ENCODE data around the gene HMGN1.

The HMGN1 gene

DNA sequence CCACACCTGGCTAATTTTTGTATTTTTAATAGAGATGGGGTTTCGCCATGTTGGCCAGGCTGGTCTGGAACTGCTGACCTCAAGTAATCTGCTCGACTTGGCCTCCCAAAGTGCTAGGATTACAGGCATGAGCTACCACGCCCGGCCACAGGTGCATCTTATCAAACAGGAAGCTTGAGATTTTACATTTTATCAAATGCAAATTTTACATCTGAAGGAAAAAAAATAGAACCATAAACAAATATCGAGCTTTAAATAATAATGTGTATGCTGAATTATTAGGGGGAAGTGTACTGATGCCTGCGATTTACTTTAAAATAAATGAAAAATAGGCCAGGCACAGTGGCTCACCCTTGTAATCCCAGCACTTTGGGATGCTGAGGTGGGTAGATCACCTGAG, 18.9 kb downstream of the HMGN1 start:
- DNase-seq (ENCODE audit: low read depth) = no peak

DNA sequence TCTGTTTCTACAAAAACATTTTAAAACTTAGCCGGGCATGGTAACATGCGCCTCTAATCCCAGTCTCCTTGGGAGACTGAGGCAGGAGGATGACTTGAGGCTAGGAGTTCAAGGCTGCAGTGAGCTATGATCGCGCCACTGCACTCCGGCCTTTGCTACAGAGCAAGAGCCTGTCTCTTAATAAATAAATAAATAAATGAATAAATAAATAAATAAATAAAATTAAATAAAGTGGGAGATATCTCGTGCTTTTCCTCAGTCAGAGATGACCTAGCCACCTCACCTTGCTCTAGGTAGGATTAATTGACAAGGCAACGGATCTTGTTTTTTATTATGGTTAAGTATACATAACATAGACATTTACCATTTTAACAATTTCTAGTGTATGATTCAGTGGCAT, 21.2 kb downstream of the HMGN1 start:
- DNase-seq (ENCODE audit: low read depth) = no peak

DNA sequence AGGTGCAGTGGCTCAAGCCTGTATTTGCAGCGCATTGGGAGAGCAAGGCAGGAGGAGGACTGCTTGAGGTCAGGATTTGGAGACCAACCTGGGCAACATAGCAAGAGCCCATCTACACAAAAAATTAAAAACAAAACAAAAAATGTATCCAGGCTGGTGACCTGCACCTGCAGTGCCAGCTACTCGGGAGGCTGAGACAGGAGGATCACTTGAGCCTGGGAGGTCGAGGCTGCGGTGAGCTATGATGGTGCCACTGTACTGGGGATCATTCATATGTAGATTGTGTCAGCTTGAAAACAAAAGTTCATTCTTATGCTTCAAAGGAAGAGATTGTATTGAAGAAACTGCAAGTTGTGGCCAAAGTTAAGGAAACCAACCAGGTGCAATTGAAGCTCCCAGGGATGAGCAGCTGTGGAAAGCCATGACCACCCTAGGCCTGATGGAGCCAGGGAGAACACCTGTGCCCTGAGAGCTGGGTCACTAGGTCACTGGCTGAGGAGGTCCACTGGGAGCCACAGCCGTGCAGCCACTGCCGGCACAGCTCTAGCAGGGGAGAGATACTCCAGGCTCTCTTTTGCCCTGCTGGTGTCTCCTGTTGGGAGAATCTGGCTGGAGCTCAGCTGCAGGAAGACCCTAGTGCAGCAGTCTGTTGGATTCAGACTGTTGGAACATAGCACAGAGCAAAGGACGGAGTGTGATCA, 22.1 kb downstream of the HMGN1 start:
- DNase-seq (ENCODE audit: low read depth) = no peak

DNA sequence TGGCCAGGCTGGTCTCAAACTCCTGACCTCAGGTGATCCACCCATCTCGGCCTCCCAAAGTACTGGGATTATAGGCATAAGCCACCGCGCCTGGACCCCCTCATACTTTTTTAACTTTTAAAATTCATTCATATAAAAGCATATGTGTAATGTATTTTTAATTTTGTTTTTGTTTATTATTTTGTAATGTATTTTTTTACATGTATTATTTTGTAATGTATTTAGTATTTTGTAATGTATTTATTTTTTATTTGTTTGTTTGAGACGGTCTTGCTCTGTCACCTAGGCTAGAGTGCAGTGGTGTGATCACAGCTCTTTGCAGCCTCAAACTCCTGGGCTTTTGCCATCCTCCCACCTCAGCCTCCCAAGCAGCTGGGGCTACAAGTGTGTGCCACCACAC, 23.4 kb downstream of the HMGN1 start:
- no peak for DNase-seq (ENCODE audit: low read depth)

DNA sequence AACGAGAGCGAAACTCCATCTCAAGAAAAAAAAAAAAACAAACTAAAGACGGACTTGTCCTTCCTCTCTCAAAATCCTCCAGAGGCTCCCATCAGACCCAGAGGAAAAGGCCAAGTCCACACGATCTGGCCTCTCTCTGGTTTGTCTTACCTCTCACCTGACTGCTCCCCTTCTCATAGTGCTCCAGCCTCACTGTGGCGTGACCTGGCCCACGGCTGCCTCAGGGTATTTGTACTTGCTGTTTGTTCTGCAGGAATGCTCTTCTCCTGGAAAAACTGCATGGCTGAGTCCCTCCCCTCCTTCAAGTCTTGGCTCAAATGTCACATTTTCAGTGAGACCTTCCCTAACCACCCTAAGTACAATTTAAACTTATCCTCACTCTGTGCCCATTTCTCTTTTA, 27.5 kb downstream of the HMGN1 start:
- no peak for DNase-seq (ENCODE audit: low read depth)

DNA sequence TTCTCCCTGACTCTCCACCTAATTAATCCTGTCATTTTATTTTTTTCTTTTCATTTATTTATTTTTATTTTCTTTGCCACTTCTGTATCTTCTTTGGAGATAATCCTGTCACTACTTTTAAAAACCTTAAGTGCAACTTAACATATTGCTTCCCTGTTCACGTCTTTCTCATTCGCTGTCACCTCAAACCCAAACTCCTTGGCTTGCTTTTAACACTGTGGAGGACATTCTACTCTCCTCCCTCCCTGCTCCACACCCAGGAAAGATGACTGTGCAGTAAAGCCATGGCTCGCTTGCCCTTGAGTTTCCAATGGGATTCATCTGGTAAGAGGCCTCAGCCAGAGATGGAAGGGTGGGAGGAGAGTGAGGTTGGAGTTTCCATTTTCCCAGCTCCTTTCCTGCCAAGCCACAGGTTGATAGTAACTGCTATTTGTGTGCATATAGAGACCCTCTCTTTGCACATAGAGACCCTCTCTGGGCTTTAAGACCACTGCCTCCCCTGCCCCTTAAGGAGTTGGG, 29.0 kb downstream of the HMGN1 start:
- no peak for DNase-seq (ENCODE audit: low read depth)

DNA sequence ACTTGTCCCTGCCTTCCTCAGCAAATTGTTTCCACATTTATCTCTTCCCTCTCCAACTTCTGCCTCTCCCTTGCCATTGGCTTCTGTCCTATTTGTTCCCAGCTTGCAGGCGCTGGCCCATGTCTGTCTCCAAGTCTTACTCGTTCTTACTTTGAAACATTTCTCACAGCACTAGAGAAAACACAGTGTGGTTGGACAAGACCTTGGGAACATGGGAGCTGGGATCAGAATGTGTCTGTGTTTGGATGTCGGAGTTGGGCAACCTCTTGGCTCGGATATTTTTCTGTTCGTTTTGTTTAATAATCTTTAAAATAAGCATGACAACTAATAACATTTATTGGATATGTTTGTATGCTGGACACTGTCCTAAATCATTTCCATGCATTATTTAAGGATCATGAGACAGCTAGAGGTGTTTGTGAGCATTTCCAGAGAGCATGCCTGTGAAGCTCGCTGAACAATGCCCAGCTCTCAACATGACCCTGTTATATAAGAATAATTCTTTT, 29.6 kb downstream of the HMGN1 start:
- DNase-seq (ENCODE audit: low read depth) = no peak

DNA sequence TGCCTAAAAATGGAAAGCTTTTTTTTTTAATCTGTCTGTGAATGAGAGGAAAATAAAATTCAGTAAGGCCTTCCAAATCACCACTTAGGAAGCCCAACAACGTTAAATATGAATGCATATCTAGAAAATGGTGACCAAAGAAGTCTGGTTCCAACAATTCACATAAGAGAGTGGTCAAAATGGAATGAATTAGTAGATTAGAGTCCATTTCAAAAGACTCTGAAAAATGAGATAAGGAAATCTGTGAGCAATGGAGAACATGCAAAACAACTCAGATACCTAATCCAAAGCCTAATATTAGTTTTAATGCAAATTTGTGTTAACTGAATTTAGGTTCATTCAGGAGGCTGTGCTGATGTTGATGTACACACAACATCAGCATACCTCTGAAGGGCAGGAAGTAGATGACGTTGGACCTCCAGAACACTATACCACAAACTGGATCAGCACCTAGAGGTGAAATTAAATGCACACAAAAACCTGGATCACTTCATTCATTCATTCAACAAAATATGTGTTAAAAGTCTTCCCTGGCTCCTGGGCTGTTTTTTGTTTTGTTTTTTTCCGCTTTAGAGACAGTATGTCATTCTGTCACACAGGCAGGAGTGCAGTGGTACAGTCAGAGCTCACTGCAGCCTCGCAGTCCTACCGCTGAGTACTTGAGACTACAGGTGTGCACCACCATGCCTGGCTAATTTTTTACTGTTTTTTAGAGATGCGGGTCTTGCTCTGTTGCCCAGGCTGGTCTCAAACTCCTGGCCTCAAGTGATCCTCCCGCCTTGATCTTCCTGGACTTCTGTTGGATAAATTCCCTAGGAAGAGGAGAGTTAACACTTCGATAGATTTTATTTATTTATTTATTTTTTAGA, 30.6 kb downstream of the HMGN1 start:
- DNase-seq (ENCODE audit: low read depth) = no peak

DNA sequence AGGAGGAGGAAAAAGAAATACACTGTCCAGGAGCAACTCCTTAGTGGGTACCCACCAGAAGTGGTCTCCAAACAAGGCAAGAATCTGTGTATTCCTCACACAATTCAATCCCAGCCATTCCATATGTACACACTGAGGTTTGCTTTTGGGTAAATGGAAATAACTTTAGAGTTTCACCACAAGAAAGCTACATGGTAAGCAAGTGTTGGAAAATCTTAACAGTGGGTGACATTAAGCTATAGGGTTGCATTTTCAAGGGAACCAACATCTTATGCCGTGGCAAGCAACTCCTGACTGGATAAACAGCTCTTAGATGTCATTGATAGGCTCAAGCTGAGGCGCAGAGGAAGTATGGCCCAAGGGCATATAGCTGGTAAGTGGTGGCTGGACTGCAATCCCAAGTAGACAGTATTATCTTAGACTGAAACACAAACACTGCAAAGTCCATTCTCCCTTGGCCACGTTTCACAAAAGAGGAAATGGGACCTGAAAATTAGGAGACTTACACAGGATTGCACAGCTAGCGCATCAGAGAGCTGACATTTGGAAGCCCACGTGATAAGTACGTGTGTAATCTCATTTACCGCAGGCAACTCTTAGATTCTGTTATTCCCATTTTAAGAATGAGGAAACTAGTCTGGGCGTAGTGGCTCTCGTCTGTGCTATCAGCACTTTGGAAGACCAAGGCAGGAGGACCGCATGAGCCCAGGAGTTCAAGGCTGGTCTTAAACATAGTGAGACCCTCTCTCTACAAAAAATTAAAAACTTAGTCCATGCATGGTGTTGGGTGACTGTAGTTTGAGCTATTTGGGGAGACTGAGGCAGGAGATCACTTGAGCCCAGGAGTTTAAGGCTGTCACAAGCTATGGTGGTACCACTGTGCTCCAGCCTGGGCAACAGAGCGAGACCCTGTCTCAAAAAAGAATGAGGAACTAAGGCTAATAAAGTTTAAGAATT, 31.5 kb downstream of the HMGN1 start:
- DNase-seq (ENCODE audit: low read depth) = no peak

DNA sequence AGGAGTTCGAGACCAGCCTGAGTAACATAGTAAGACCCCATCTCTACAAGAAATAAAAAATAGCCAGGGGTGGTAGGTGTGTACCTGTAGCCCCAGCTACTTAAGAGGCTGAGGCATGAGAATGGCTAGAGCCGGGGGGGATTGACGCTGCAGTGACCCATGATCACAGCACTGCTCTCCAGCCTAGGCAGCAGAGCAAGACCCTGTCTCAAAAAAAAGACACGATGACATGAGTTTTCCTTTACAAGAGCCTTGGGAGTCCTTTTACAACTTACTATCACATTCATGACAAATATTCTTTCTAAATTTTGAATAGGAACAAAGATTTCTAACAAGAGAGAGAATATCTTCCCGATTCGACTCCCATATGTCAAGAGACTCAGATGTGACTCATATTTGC, 32.2 kb downstream of the HMGN1 start:
- no peak for DNase-seq (ENCODE audit: low read depth)

DNA sequence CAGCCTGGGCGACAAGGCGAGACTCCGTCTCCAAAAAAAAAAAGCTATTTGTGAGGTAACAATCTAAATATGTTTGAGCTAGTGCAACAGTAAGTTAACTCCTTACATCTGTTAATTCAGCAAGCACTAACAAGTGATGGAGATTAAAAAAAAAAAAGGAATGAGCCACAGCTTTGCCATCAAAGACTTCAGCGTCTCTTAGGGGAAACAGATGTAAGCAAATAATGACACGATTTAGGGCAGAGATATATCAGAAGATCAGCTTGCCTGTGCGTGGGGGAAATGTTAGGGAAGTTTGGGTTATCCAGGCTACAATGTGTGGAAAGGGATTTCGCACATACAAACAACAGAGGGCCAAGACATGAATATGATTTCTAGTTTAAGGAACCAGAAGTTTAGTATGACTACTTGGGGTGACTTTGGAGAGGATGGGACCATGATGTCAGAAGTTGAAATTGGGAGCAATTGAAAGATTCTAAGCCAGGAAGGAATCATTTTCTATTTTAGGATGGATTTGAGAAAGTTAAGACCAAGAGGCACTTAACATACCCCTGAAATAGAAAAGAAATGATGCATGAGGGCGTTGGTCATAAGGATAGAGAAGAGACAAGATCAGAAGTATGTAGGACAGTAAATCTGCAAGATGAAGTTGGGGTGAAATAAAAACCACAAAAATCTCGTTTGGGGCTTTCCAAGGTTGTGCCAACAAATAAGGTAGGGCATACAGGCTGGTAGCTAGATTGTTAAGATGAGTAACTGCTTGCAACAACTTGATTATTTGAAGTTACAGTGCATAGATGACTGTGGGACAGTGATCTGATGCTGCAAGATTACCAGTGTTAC, 33.1 kb downstream of the HMGN1 start:
- no peak for DNase-seq (ENCODE audit: low read depth)

DNA sequence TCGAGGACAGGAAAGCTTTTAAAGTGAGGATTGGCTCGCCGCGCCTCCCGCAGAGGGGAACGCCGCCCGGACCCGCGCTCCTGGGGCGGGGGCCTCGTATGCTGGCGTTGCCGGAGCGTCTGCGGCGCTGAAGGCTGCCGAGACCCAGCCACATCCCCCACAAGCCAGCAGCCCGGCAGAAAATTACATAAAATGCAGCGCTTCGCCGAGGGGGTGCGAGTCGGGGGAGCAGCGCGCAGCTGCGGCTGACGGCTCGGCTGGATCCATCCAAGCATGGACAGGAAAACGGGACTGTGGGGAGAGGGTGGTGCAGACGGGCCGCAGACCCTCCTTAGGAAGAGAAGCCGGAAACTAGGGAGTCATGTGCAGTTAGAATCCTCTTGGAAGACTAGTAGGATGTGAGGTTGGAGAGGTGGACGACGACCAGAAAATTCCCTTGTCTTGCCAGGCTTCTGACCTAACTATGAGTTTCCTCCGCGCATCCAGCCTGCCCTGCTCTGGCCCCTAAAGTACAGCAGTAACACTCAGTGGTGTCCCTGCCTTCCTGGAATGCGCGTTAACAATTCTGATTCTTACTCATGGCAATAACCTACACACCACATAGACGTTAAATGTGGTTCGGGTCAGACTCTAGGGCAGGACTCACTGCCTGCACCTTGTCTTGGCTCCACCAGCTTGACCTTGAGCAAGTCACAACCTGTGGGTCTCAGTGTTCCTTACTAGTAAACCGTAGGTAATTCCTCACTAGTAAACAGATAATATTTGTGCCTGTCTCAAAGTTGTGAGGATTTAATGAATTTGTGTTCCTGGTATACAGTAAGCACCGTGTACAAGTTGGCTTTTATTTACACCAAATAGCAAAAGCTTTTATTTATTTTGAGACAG, 34.5 kb downstream of the HMGN1 start:
- DNase-seq (ENCODE audit: low read depth) = peak; percentile 9

DNA sequence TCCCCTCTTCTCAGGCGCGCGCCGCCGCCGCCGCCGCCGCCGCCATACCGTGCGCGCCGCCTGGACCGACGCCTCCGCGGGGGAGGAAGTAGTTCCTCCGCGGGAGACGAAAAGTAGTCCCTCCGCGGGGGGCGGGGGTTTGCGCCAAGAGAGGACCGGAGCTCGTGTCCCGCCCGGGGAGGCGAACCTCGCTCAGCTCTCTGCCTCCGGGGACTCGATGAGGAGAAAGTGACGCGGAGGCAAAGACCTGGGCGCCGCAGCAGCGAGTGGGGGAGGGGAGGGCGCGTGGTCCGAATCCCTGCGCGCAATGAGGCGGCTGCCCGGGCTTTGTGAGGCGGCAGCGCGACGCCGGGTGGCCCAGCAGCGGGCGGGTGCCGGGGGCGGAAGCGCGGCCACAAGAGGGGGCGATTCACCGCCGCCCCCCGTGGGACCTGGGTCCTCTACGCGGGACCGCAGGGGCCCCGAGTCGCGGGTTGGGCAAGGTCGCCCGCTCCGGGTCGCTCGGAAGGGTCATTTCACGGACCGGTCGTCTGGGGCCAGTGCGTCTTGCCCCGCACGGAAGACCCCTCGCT, 35.2 kb downstream of the HMGN1 start, which contains the start of gene BRWD1:
Gene BRWD1, minus strand, starts transcription at position 62 of the 572 bp plus-strand sequence. CDS start 141 bp downstream, outside the sequence.
- peak; percentile 45 for DNase-seq (ENCODE audit: low read depth)

DNA sequence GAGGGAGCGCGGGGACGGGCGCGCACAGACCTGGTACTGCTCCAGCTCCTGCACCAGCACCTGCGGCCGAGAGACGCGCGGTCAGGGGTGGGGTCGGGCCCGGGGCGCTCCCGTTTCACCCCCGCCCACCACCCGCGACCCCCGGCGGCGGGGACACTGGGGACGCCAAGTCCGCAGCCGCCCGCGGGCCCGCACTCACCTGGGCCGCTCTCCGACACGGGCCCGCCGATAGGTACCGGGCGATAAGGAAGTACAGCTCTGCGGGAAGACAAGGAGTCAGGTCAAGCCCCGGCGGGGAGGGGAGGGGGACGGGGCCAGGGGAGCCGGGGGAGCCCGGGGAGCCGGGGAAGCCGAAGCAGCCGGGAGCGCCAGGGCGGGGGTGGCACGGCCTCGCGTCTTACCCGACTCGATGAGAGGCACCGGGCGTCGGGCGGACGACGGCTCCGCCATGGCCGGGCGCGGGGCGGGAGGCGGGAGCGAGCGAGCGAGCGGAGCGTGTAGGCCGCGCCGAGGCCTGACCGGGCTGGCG, 35.8 kb downstream of the HMGN1 start:
- DNase-seq (ENCODE audit: low read depth) = peak; percentile 1

DNA sequence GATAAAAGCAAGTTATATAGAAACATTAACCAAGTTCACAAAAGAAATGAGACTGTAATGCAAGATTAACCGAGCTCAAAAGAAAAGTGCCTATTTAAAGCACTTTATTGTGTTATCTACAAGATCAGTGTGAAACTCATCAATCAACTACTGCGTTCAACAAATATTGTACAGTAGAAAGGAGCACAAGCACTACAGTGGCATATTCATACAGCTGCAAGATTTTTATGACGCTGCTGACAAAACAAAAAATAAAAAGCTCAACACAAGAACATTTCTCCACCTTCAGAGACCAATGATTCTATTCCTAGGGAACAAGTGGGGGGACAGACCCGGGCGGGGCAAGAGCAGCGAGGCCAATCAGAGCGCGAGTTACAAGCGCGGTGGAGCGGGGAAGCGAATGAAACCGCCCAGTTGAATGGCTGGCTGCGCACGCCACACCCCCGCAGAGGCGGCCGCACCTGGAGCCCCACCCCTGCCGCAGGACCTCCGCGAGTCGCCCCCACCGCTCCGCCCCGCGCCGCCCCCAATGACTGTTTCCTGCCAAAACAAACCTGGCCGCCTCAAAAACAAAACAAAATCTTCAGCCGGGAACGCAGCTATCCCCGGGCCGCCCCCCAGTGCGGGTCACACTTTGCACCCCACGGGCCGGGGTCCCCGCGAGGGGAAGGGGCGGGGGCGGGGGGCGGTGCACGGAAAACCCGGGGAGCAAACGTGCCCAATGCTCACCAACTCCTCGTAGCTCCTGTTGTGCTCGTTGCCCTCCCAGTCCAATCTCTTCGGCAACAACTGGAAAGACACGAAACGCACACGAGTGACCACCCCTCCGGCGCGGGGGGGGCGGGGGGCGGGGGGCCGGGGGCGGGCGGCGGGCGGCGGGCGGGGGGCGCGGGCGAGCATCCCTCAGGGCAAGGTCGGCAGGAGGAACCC, 36.5 kb downstream of the HMGN1 start:
- DNase-seq (ENCODE audit: low read depth) = peak; percentile 92

DNA sequence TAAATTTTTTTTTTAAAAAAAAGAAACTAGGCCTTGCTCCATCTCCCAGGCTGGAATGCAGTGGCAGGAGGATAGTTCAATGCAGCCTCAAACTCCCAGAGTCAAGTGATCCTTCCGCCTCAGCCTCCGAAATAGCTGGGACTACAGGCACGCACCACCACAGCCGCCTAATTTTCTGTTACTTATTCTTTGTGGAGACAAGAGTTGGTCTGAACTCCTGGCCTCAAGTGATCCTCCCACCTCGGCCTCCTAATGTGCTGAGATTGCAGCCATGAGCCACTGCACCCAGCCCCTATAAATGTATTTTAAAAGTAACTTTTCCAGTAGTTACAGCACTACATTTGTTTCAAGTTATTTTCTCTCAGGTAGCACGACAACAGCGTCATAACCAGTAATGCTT, 37.7 kb downstream of the HMGN1 start:
- DNase-seq (ENCODE audit: low read depth) = no peak

DNA sequence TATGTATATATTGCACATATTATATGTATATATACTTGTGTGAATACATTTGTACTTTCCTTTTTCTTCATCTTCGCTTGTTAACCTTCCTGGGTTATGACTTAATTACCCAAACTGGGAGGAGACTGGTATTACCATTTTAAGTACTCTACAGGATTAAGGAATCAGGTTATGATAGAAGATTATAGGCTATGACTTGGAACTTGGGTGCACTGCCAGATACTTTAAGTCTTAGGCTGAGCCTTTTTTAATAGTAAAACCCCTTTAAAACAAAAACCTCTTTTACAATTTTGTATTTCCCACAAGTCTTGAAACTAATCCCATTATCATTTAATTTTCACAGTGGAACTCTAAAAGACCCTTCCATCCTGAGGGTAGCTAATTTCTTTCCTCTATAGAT, 41.4 kb downstream of the HMGN1 start:
- DNase-seq (ENCODE audit: low read depth) = no peak

DNA sequence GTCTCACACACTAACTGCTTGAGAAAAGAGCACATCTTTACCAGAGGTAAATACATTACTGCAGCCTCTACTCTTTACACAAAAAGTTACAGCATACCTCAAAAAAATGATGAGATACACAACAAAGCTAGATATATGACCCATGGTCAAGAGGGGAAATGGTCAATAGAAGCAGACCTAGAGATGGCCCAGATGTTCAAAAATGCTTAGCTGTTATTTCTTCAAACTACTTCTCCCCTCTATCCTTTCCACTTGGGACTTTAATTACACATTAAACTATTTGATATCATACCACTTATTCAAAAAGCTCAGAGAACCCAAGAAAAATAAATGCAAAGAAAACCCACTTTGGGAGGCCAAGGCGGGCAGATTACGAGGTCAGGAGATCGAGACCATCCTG, 48.3 kb downstream of the HMGN1 start:
- no peak for DNase-seq (ENCODE audit: low read depth)

Data from stimulated activated CD8-positive, alpha-beta memory T cell treated with anti-CD3 and anti-CD28 coated beads, Interleukin-15, amount 100 ng/mL, for 1 hour (primary cell).